IMR-90 (cell line): ENCODE data around the gene SIGLEC6. TPM values are rescaled to one million over a fixed set of nuclear protein-coding genes. Genes with fewer than 3 reads are reported as not detected.

Experiments
- ATAC-seq: fragments of 200-7000 bp; cut with Tn5 transposase; 2 replicates; pipeline ENCODE4 v1.9.1; 2020; ENCODE audit warnings: low read depth, mild to moderate bottlenecking, moderate library complexity
- BruUV-seq: library from RNA; stranded (reverse); fragments of 400-500 nt; replicated peaks from 2 replicates; lab custom pipeline; 2021; lab: Mats Ljungman, UMichigan
- CTCF ChIA-PET: fragments of 300-600 bp; formaldehyde crosslinking; extraction: SDS; loops from one replicate; lab custom pipeline; 2021; ENCODE audit warnings: antibody characterized with exemption; lab: Yijun Ruan, JAX
- POLR2A ChIA-PET: fragments of 300-600 bp; sonication (Branson Sonifier 250); formaldehyde crosslinking; loops from one replicate; lab custom pipeline; 2022; ENCODE audit warnings: antibody characterized with exemption; ENCODE audit not compliant: unreplicated experiment; lab: Charles Lee
- DNase-seq: peaks from one replicate; pipeline ENCODE4 v3.0.0; 2013
- H2AFZ ChIP-seq: replicated peaks from 2 replicates; pipeline ENCODE3; 2013; ENCODE audit warnings: low read length, mild to moderate bottlenecking; ENCODE audit not compliant: poor library complexity
- H2AK5ac ChIP-seq: 2 replicates; pipeline ENCODE4 v1.6.1; 2013; ENCODE audit warnings: low read depth, low read length, inconsistent platforms
- H2AK9ac ChIP-seq: replicated peaks from 2 replicates; pipeline ENCODE3; 2013; ENCODE audit warnings: mild to moderate bottlenecking, low read depth, low read length, moderate library complexity; ENCODE audit not compliant: poor library complexity
- H2BK120ac ChIP-seq: 2 replicates; pipeline ENCODE4 v1.6.1; 2013; ENCODE audit warnings: low read depth, low read length, inconsistent platforms
- H2BK15ac ChIP-seq: 3 replicates; pipeline ENCODE4 v1.6.1; 2013; ENCODE audit warnings: low read depth, low read length, inconsistent platforms
- H2BK20ac ChIP-seq: 2 replicates; pipeline ENCODE4 v1.6.1; 2013; ENCODE audit warnings: low read depth, mild to moderate bottlenecking, inconsistent platforms, low read length, moderate library complexity
- H2BK5ac ChIP-seq: 2 replicates; pipeline ENCODE4 v1.6.1; 2013; ENCODE audit warnings: mild to moderate bottlenecking, low read depth, low read length, inconsistent platforms; ENCODE audit not compliant: poor library complexity, severe bottlenecking
- H3K14ac ChIP-seq: replicated peaks from 2 replicates; pipeline ENCODE4 v1.6.1; 2013; ENCODE audit warnings: low read depth, low read length, inconsistent platforms
- H3K18ac ChIP-seq: 2 replicates; pipeline ENCODE4 v1.6.1; 2013; ENCODE audit warnings: low read depth, low read length, control low read depth
- H3K23ac ChIP-seq: 2 replicates; pipeline ENCODE4 v1.6.1; 2013; ENCODE audit warnings: low read depth, low read length, inconsistent platforms
- H3K27ac ChIP-seq: 2 replicates; pipeline ENCODE4 v1.5.1; 2013; ENCODE audit warnings: mild to moderate bottlenecking, control low read depth, low read length; ENCODE audit not compliant: insufficient read depth
- H3K27me3 ChIP-seq: 2 replicates; pipeline ENCODE4 v1.6.1; 2013; ENCODE audit warnings: low read length; ENCODE audit not compliant: control insufficient read depth, insufficient read depth
- H3K36me3 ChIP-seq: 2 replicates; pipeline ENCODE4 v1.6.1; 2013; ENCODE audit warnings: low read length, mixed read lengths; ENCODE audit not compliant: control insufficient read depth, insufficient read depth
- H3K4ac ChIP-seq: 2 replicates; pipeline ENCODE4 v1.6.1; 2013; ENCODE audit warnings: low read depth, low read length, inconsistent platforms
- H3K4me1 ChIP-seq: 2 replicates; pipeline ENCODE4 v1.6.1; 2013; ENCODE audit warnings: low read length, mixed read lengths; ENCODE audit not compliant: control insufficient read depth, insufficient read depth
- H3K4me2 ChIP-seq: 2 replicates; pipeline ENCODE4 v1.6.1; 2013; ENCODE audit warnings: low read depth, mild to moderate bottlenecking, control low read depth, low read length, moderate library complexity
- H3K4me3 ChIP-seq: 2 replicates; pipeline ENCODE4 v1.5.1; 2013; ENCODE audit warnings: low read depth, mild to moderate bottlenecking, control low read depth, low read length, moderate library complexity; ENCODE audit not compliant: insufficient read depth
- H3K56ac ChIP-seq: 2 replicates; pipeline ENCODE4 v1.6.1; 2013; ENCODE audit warnings: low read length, inconsistent platforms; ENCODE audit not compliant: insufficient read depth; ENCODE audit errors: extremely low read depth
- H3K79me1 ChIP-seq, 2 experiments: 2 replicates each; pipeline ENCODE4 v1.6.1; 2013; ENCODE audit warnings: low read length in 2 of 2, inconsistent platforms in 1 of 2, low read depth in 1 of 2
- H3K9ac ChIP-seq: 2 replicates; pipeline ENCODE4 v1.6.1; 2013; ENCODE audit warnings: low read depth, low read length, control low read depth
- H3K9me1 ChIP-seq: 2 replicates; pipeline ENCODE4 v1.6.1; 2013; ENCODE audit warnings: low read length, inconsistent platforms; ENCODE audit not compliant: insufficient read depth
- H3K9me3 ChIP-seq: 2 replicates; pipeline ENCODE4 v1.6.1; 2013; ENCODE audit warnings: low read length; ENCODE audit not compliant: control insufficient read depth, insufficient read depth
- H4K20me1 ChIP-seq: 2 replicates; pipeline ENCODE4 v1.6.1; 2013; ENCODE audit warnings: low read length, inconsistent platforms; ENCODE audit not compliant: insufficient read depth
- H4K5ac ChIP-seq: 2 replicates; pipeline ENCODE4 v1.6.1; 2013; ENCODE audit warnings: mild to moderate bottlenecking, low read depth, low read length, control low read depth
- H4K8ac ChIP-seq, 2 experiments: 2 replicates each; pipeline ENCODE4 v1.6.1; 2013; ENCODE audit warnings: low read depth in 2 of 2, low read length in 2 of 2, control low read depth in 1 of 2, inconsistent platforms in 1 of 2
- H4K91ac ChIP-seq: 2 replicates; pipeline ENCODE4 v1.6.1; 2013; ENCODE audit warnings: low read depth, low read length, inconsistent platforms; ENCODE audit not compliant: insufficient read depth
- BHLHE40 ChIP-seq: fragments of 150-350 bp; IDR thresholded peaks from 2 replicates; pipeline ENCODE4 v1.6.1; 2016; ENCODE audit warnings: mild to moderate bottlenecking, low read depth, low read length
- MXI1 ChIP-seq: IDR thresholded peaks from 2 replicates; pipeline ENCODE4 v1.6.1; 2012; ENCODE audit warnings: low read depth, mild to moderate bottlenecking, low read length, moderate library complexity, borderline replicate concordance
- NFE2L2 ChIP-seq: fragments of 150-350 bp; IDR thresholded peaks from 2 replicates; pipeline ENCODE4 v1.6.1; 2016; ENCODE audit warnings: low read depth, mild to moderate bottlenecking, low read length
- POLR2A ChIP-seq: IDR thresholded peaks from 2 replicates; pipeline ENCODE4 v1.6.1; 2012; ENCODE audit warnings: mild to moderate bottlenecking, low read depth, low read length
- RCOR1 ChIP-seq: IDR thresholded peaks from 2 replicates; pipeline ENCODE4 v1.6.1; 2012; ENCODE audit warnings: mild to moderate bottlenecking, low read length, improper control_type of control experiment; ENCODE audit not compliant: insufficient replicate concordance
- RFX5 ChIP-seq: IDR thresholded peaks from 2 replicates; pipeline ENCODE4 v1.8.0; 2012; ENCODE audit warnings: low read depth, mild to moderate bottlenecking, low read length, moderate library complexity
- USF2 ChIP-seq: fragments of 150-350 bp; IDR thresholded peaks from 2 replicates; pipeline ENCODE4 v1.6.1; 2017; ENCODE audit warnings: mild to moderate bottlenecking, antibody characterized with exemption, low read length, low read depth
- WGBS, 2 experiments: methylation state at CpG; one replicate each; pipeline versions ENCODE4 v1.1.5 to v1.1.7; 2013; ENCODE audit warnings: missing lambda C conversion rate in 2 of 2; ENCODE audit not compliant: insufficient read length in 1 of 2; ENCODE audit errors: extremely low coverage in 2 of 2; 5-methylcytosine and 5-hydroxymethylcytosine counted together
- dilution Hi-C: fragments of 300-500 bp; cut with HindIII; formaldehyde crosslinking; loops from one replicate; pipeline ENCODE4 v1.14.3; 2018; ENCODE audit warnings: low sequenced_read_pairs; ENCODE audit not compliant: unreplicated experiment
- in situ Hi-C: fragments of 300-500 bp; cut with MboI; formaldehyde crosslinking; loops from 3 replicates; pipeline ENCODE4 v1.14.3; 2019; ENCODE audit warnings: low sequenced_read_pairs, inconsistent platforms, mixed read lengths
- intact Hi-C: fragments of 100-400 bp; cut with micrococcal nuclease; formaldehyde crosslinking; loops from 2 replicates; pipeline ENCODE4 v1.10.0; 2022
- polyA plus RNA-seq, 3 experiments: library from polyadenylated mRNA; depleted of rRNA; stranded (reverse); fragments of >200 nt; gene quantifications; 2 replicates each; pipeline ENCODE4 v1.2.3, GENCODE V29; 2012; ENCODE audit warnings: low replicate concordance in 1 of 3
- total RNA-seq: library from RNA; depleted of rRNA; stranded (reverse); fragments of >200 nt; gene quantifications from 2 replicates; pipeline ENCODE4 v1.2.3, GENCODE V29; 2012

SIGLEC6 gene
- total and polyA plus RNA-seq, 2 of the 4 experiments (the other 2 are of a cell fraction), result not detected

- Histone ChIP-seq H3K18ac (no peak overlapping the region), H2BK5ac (no peak overlapping the region), H3K4me3 (no peak overlapping the region), H3K4ac (no peak overlapping the region), H3K9me3 (peaks cover 3% of the 10 kb centered on the region; the same call in 1 of the 2 replicates), H4K5ac (no peak overlapping the region), H4K91ac (no peak overlapping the region), H2AK9ac (no peak overlapping the region), H4K8ac (no peak overlapping the region), H2BK120ac (no peak overlapping the region), H4K20me1 (no peaks in the 10 kb centered on the region), H3K9me1 (no peaks in the 10 kb centered on the region), H2BK20ac (no peak overlapping the region), H3K36me3 (no peaks in the 10 kb centered on the region), H3K23ac (no peak overlapping the region), H2AFZ (no peak overlapping the region), H3K79me1 (no peaks in the 10 kb centered on the region), H3K56ac (no peak overlapping the region), H3K4me1 (no peaks in the 10 kb centered on the region), H3K9ac (no peak overlapping the region), H3K4me2 (no peak overlapping the region), H2AK5ac (no peak overlapping the region), H2BK15ac (no peak overlapping the region), H3K27me3 (no peaks in the 10 kb centered on the region; the same call in 1 of the 2 replicates), H3K27ac (no peak overlapping the region), H3K14ac (no peak overlapping the region)
- intact Hi-C loops, result no loop called here
- CTCF ChIA-PET, result no interaction called here
- DNase-seq (no peak), ATAC-seq (no peak)
- POLR2A ChIA-PET, result no interaction called here
- dilution Hi-C loops, result no loop called here
- in situ Hi-C loops, result no loop called here
- WGBS, 2 experiments, result no CpG with 5 or more reads among the region's 1 CpG
- no peak for TF ChIP-seq NFE2L2
- no peak for TF ChIP-seq RCOR1
- no peak for TF ChIP-seq USF2
- no peak for TF ChIP-seq BHLHE40
- TF ChIP-seq POLR2A, result no peak
- no peak for TF ChIP-seq RFX5
- no peak for TF ChIP-seq MXI1
- no TSS peak for BruUV-seq
These were observed 27.8 kb upstream of the SIGLEC6 start for GRCh38 chr19:51559240-51559639.
